Activated CD4-positive, alpha-beta T cell treated with anti-CD3 and anti-CD28 coated beads for 4 hours (primary cell): ENCODE data around the gene ABI2.
"Not testable (repeated sequence)": the region's sequence is repeated elsewhere in the genome, so short reads cannot be mapped to it uniquely, and the experiment has no call there.

Experiments used
- DNase-seq, 2 donors: peaks; one replicate each; pipeline ENCODE4 v3.0.0-alpha.2; 2020

Gene ABI2

DNA sequence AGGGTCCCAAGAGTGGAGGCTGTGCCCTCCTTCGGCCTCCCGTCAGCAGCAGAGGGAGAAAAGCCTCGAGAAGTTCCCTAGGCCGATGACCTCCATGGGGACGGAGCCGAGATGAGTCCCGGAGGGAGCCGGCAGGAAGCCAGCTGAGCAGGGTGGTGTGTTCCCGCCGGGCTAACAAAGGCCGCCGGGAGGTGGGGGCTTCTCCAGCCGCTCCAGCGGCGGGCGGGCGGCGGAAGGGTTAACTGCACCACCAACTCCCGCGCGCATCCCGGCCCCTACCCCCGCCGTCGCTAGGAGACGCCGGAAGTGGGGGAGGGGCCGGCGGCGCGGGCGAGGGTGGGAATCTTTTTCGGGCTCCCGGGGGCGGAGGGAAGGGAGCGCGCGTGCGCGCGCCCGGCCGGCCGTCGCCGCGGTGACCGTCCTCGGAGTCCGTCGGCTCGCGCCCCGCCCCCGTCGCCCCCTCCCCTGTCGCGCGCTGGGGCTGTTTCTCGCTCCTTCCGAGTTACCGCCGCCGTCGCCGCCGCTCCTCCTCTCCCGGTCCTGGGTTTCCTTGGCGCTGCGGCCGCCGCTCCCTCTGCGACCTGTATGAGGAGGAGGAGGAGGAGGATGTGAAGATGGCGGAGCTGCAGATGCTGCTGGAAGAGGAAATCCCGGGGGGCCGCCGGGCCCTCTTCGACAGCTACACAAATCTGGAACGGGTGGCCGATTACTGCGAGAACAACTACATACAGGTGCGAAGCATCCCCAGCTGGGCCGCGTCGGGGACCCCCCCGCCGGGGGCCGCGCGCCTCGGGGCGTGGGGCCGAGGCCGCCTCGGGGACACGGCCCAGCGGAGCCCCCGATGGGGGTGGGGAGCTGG is at the start of gene ABI2:
Gene ABI2 (plus strand): TSS at position 494 of the 859 bp plus-strand sequence. CDS start 121 bp downstream, at position 615.
- DNase-seq, result peak; percentile 59 to 66

DNA sequence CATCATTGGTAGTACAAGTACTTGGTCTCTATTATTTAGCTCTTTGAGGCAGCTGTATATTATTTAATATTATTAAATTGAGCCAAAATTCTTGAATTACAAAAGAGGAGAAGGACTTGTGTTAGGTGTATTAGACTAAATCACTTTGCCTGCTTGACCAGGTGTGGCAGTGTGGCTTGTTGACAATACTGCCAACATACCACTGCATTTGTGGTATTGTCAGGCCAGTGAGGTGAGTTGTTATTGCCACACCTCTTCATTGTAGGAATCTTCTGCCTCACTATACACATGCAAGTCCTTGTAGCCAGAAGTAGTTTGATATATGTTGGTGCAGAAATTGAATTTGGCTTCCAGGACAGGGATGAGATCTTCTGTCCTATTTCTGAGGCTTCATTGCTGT is 48.9 kb upstream of the ABI2 start:
- DNase-seq, result no peak

DNA sequence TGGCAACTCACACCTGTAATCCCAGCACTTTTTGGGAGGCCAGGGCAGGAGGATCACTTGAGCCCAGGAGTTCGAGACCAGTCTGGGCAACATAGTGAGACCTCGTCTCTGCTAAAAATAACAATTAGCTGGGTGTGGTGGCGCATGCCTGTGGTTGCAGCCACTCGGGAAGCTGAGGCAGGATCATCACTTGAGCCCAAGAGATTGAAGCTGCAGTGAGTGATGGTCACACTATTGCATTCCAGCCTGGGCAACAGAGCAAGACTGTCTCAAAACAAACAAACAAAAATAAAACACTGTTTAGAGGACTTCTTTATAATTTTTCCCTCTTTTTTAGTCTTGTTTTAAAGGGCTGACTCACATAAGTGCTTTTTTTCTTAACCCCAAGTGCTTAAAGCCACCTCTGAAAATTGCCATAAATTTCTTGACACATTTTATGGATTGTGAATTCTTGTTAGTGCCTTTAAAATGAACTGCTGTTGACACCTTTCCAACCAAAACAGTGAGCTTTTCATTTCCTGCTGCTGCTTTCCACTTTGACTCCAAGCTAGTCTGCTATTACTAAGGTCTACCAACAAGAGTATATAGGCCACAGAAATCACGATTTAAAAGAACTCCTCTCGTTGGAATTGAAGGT is 47.6 kb upstream of the ABI2 start:
- no peak for DNase-seq

DNA sequence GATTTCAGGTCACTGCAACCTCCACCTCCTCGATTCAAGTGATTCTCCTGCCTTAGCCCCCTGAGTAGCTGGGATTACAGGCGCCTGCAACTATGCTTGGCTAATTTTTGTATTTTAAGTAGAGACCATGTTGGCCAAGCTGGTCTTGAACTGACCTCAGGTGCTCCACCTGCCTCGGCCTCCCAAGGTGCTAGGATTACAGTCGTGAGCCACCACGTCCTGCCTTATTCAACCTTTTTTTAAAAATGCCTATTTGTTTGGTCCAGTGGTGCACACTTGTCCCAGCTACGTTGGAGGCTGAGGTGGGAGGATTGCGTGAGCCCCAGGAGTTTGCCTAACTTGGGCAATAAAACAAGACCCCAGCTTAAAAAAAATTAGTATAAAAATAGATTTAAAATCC is 46.1 kb upstream of the ABI2 start:
- DNase-seq, result no peak

DNA sequence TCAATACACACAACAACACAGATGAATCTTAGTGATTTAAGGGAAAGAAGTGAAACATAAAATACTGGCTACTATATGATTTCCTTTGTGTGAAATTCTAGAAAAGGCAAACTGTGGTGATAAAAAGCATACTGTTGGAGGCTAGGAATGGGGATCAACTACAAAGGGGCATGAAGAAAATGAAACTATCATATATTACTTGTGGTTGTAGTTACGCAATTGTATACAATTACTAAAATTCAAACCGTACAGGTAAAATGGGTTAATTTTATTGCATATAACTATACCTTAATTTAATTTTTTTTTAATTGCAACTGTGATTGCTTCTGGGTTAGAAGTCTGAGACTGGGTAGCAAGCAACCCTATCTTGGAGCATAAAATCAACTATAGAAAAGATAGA is 41.7 kb upstream of the ABI2 start:
- DNase-seq, result no peak

DNA sequence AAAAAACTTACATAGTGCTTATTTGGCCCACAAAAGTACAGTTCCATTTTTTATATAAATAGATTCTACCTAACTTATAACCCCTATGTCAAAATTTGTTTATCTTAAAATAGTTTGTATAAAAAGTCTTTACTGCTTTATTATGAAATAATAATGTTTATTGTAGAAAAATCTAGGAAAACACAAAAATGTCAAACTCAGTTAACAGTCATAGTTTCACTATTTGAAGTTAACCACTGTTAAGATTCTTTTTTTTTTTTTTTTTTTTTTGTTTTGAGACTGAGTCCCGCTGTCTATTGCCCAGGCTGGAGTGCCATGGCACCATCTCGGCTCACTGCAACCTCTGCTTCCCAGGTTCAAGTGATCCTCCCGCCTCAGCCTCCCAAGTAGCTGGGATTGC is 26.5 kb upstream of the ABI2 start:
- no peak for DNase-seq

DNA sequence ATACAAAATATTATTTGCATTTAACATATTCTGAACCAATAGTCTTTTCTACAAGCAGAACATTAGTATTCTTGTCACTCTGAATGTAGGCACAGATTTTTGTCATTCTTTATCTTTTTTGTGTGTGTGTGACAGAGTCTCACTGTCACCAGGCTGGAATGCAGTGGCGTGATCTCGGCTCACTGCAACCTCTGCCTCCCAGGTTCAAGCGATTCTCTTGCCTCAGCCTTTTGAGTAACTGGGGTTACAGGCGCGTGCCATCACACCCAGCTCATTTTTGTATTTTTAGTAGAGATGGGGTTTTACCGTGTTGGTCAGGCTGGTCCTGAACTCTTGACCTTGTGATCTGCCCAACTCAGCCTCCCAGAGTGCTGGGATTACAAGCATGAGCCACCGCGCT is 25.6 kb upstream of the ABI2 start:
- DNase-seq, result not testable (repeated sequence)

DNA sequence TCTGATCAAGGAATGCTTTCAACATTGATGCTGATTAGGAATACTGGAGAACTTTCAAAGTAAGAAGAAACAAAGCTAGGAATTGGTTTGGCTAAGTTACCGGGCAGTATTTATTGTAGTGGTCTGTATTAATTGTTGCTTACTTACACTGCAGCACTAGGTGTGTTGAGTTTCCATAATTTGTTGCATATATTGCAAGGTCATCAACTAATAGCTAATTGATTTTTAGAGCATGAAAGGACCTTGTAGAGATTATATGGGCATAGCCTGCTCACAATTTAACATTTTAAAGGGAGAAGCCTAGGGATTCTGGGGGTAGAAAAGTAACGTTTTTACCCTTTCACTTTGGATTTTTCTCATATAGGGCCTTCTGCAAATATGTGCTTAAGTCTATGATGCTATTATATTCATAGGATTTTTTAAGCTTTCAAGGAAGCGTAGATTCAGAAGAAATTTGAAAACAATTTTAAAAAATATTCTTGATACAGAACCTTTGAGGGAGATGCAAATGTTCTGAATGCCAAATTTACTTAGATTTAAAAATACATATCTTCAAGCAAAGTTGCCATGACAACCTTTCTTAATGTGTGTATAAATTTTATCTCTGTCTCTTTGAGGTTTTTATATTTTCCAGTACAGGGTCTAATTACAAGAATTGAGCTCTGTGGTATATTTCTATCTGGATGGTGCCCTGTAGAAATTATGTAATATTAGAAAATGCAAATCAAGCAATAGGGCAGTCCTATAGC is 17.3 kb upstream of the ABI2 start:
- no peak for DNase-seq

DNA sequence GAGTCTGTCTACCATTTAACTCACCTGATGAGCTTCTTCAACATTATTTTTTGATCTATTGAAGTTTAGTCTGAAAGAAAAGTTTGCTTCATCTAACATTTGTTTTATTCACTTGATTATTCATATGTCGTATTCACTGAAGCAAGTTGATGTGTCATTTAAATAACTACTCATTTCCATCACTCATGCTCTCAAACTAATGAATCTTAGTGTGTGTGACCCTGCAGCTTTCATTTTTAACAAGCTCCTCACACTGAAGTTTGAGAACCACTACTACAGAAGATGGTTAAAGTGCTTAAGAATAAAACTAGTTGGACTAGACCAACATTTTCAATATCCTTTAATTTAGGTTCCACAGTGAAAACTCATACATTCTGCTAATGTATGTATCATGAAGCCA is 1.8 kb upstream of the ABI2 start:
- no peak for DNase-seq

DNA sequence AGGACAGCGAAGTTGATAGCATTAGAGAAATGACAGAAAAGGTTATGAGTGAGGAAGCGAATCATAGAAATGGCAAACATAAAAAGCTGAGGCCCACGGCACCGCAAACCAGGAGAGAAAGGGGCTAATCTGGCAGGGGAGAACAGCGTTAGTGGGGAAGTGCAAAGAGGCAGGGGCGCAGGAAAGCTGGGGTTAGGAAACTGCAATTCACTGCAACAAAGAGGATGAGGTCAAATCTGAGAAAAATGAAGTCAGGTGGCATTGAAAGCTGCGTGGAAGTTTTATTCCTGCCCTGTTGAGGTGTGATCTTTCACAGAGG is 653 bp upstream of the ABI2 start:
- no peak for DNase-seq

DNA sequence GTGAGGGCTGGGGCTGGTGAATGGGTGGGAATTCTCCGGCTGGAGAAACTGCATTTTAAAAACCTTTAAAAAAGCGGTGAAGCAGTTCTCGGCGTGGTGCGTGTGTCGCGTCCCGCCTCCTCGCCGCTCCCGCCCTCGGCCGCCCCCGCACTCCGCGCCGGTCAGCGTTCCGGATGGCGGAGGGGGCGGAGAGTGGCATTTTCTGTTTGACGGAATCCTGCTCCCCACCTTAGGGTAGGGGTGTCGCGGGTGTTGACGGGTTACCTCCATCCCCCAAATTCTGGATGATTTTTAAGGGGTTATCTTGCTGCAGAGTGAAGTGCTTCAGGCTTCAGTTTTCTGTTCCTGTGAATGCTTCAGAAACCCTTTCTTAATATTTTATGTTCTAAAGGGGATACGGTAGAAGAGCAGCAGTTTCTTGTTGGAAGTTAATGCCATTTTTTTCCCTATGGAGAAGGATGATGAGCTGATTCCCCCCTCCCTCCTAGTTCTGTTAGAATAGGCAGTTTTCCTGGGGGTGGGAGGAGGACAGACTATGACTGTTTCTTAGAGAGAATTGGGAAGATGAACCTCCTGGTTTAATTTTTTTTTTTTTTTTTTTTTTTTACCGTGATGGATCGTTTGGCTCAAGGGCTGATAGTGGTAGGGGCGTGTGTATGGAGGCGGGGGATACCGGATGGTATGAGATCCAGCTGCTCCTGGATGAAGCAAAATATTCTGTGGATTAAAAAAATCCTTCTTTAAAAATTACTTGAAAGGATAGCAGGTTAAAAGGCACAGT is 756 bp downstream of the ABI2 start:
- peak; percentile 33 to 36 for DNase-seq

DNA sequence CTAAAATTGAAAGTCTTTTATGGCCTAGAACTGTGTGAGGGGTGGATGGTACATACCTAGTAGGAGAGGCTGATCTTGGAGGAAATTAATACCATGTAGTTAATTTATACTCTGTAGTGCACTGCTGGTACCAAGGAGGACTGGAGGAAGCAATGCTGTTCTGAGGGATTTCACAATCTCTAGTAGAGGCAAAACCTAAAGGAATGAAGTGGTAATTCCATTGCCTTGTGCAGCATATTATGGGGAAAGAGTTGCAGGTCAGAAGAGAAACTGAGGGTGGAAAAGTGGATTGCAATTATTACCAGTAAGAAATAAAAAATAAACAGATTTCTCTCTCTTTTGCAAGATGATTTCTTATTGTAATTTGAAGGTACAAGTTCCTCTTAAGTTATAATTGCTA is 2.2 kb downstream of the ABI2 start:
- no peak for DNase-seq

DNA sequence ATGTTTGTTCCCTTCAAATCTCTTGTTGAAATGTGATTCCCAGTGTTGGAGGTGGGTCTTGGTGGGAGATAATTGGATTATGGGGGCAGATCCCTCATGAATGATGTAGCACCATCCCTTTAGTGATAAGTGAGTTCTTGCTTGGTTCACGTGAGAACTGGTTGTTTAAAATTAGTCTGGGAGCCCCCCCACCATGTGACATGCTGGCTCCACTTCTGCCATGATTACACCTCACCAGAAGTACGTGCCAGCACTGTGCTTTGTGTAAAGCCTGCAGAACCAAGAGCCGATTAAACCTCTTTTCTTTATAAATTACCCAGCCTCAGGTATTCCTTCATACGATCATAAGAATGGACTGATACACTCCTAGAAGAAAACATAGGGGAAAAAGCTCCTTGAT is 10.1 kb downstream of the ABI2 start:
- DNase-seq, result no peak

DNA sequence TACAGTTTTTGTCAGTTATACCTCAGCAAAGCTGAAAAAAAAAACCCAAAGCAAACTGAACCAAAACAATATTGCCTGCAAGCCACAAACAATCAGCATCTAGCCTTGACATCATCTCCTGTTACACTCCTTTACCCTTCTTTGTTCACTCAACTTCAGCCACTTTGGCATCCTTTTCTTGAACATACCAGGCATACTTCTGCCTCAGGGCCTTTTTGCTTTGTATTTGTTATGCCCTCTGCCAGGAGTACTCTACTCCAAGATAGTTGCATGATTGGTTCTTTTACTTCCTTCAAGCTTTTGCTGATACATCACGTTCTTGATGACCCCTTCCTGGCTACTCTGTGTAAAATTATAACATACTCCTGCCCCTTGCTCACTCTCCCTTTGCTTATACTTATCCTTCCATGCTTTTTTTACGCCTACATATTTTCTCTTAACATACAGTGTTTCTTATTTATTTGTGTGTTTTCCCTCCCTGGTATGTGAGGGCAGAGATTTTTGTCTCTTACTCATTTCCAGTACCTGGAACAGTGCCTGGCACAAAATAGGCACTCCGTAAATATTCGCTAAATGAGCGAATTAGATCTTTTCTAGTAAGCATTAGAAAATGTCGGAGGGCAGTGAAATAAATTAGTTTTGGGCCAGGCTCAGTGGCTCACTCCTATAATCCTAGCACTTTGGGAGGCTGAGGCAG is 12.7 kb downstream of the ABI2 start:
- no peak for DNase-seq

DNA sequence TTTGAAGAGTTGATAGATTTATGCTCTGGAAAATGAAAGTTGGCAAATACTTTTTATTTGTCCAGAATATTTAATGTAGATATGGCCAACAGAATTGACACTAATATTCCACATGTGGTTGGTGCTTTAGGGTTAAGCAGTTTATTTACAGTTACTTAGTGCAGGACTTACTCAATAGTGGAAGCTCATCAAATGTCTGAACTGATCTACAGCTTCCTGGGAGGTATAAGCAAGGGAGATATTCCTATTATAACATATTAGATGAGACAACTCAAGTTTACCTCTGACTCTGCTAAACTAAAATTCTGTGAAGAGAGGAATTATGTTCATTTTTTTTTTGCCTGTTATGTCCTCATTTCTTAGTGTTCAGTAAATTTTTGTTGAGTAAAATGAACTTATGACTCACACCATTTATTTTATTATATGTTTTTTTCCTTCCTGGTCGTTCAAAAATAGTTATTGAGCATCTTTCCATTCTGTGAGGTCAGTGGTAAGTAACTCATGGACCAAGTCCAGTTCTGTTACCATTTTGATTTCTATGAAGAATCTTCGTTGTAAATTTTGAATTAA is 13.6 kb downstream of the ABI2 start:
- DNase-seq, result no peak

DNA sequence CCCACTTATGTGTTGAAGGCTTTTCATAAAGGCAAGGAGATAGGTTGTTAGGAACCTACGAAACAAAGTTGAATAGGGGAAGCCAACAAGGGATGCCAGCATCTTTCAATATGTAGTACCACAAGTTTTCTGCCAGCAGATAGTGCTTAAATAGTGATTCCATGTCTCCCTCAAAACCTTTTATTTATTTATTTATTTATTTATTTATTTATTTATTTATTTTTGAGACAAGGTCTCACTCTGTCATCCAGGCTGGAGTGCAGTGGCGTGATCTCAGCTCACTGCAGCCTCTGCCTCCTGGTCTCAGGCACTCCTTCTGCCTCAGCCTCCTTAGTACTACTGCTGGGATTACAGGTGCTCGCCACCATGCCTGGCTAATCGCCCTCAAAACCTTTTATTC is 14.2 kb downstream of the ABI2 start:
- DNase-seq, result not testable (repeated sequence)

DNA sequence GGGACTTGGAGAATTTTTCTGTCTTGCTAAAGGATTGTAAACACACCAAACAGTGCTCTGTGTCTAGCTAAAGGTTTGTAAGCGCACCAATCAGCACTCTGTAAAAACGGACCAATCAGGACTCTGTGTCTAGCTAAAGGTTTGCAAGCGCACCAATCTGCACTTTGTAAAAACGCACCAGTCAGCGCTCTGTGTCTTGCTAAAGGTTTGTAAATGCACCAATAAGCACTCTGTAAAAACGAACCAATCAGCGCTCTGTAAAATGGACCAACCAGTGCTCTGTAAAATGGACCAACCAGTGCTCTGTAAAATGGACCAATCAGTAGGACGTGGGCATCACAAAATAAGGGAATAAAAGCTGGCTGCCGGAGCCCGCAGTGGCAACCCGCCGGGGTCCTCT is 16.5 kb downstream of the ABI2 start:
- DNase-seq, result no peak

DNA sequence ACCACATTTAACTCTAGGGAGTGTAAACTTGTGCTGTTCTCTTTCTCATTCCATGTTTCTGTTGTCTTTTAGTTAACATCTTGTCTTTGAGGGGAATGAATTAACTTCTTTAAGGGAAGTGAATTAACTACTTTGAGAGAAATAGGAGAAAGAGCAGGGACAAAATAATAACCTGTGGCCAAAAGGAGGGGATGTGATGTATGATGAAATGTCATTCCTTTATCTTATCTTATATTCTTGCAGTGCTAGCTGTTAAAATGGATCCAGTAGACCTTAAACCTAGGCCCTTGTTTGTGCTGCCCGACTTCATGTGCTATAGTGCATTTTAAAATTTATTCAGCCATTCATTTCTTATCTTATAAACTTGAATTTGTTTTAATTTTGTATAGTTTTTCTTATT is 18.4 kb downstream of the ABI2 start:
- DNase-seq, result no peak

DNA sequence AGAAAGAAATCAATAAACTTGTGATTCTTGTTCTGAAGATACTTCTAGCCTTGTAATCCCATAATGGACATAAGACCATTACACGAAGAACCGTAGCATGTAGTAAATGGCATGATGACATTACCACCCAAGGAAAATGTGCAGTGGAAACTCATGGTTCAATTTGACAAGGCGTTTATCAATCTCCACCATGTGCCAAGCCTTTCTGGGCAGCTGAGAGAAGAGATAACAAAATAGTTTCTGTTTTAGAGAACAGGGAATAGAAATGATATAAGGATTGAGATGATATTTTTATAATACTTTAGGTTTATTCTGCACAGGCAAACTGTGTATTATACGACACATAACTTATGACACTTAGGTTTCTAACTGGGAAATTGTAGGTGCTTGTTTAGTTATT is 19.2 kb downstream of the ABI2 start:
- DNase-seq, result no peak

DNA sequence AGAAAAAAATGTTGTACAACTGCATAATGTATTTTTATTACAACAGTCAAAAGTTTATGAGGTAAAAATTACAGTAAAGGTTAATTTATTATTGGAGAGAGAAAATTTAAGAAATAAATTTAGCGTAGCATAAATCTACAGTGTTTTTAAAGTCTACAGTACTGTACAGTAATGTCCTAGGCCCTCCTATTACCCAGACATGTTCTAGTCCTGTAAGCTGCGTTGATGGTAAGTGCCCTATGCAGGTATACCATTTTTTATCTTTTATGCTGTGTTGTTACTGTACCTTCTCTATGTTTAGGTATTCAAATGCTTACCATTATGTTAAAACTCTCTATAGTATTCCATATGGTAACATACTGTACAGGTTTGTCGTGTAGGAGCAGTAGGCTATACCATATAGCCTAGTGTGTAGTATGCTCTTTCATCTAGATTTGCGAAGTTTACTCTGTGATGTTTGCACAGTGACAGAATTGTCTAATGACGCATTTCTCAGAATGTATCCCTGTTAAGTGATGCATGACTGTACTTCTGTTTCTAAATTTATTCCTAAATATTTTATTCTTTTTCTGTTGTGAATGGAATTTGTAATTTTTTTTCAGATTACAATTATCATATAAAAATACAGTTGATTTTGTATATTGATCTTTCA is 24.5 kb downstream of the ABI2 start:
- DNase-seq, result no peak

DNA sequence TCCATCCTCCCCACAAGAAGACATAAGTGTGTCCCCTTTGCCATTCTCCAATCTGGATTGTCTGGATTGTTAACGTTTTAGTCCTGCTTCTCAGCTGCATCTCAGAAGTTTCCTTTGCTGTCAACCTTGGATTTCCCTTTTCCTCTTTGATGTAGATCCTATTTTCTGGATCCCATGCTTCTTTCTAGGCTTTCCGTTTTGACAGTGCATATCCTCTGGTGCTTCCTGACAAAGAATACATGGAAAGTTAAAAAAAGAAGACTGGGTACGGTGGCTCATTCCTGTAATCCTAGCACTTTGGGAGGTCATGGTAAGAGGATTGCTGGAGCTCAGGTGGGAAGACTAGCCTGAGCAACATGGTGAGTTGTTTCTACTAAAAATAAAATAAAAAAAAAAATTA is 26.8 kb downstream of the ABI2 start:
- no peak for DNase-seq

DNA sequence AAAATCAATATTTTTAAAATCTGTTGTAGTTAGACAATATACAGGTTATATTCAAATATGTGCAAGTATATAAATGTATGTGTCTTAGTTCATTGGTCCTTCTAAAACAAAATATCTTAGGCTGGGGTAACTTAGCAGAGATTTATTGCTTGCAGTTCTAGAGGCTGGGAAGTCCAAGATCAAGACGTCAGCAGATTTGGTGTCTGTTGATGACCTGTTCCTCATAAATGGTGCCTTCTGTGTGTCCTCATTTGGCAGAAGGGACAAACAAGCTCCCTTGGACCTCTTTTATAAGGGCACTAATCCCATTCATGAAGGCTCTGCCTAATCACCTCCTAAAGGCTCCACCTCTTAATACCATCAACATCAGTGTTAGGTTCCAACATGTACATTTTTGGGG is 31.3 kb downstream of the ABI2 start:
- DNase-seq, result no peak
